ENCODE measurements around the gene USO1. TPM values are rescaled to one million over a fixed set of nuclear protein-coding genes. Genes with fewer than 3 reads are reported as not detected.

USO1 gene
- total RNA-seq, 1 experiment from 2014 or later, result 110 TPM

- peaks cover 3% of the 10 kb centered on the region for H3K79me1 ChIP-seq (ENCODE audit: insufficient read depth, low read depth, low read length, poor library complexity, severe bottlenecking)
- TF ChIP-seq CTCF (conservative IDR thresholded peaks at IDR 0.05), result no peak
- H3K4ac ChIP-seq (ENCODE audit: low read depth, low read length), result no peak overlapping the region
- H3K27ac ChIP-seq (ENCODE audit: insufficient read length, low read depth, low read length), result no peak overlapping the region
- H2BK15ac ChIP-seq (ENCODE audit: low read depth, low read length), result no peak overlapping the region
- H4K91ac ChIP-seq (ENCODE audit: insufficient read length, low read depth, low read length), result no peak overlapping the region
- no peaks in the 10 kb centered on the region for H3K27me3 ChIP-seq (ENCODE audit: insufficient read depth, low read length)
- H3K27me3 Mint-ChIP-seq (ENCODE audit: low read depth), result no peaks in the 10 kb centered on the region
- H3K56ac ChIP-seq (ENCODE audit: insufficient read length, low read depth, low read length), result no peak overlapping the region
- H2BK20ac ChIP-seq (ENCODE audit: low read depth, low read length, poor library complexity, severe bottlenecking), result no peak overlapping the region
- H3K4me3 Mint-ChIP-seq, result no peak overlapping the region
- H3K14ac ChIP-seq (ENCODE audit: insufficient read depth, low read length), result no peak overlapping the region
- no CpG with 5 or more reads among the region's 3 CpGs for WGBS (ENCODE audit: extremely low coverage, insufficient read length, low lambda C conversion rate)
- H3K4me2 ChIP-seq (ENCODE audit: insufficient read depth, insufficient read length, low read length), result no peak overlapping the region
- no peak overlapping the region for H3K9ac ChIP-seq (ENCODE audit: extremely low read depth, insufficient read length, low read length)
- no peak overlapping the region for H2AK5ac ChIP-seq (ENCODE audit: insufficient read length, low read length)
- H3K4me1 Mint-ChIP-seq, result peaks cover 21 to 29% of the 10 kb centered on the region in 2 experiments
- no peaks in the 10 kb centered on the region for H3K9me3 ChIP-seq (ENCODE audit: control insufficient read depth, low read depth, low read length)
- no peak overlapping the region for H3T11ph ChIP-seq (ENCODE audit: low read length)
- no peaks in the 10 kb centered on the region for H4K20me1 ChIP-seq (ENCODE audit: control insufficient read depth, insufficient read depth, insufficient read length)
- peaks cover 38% of the 10 kb centered on the region for H3K79me2 ChIP-seq (ENCODE audit: insufficient read depth, low read length)
- no peak overlapping the region for H4K5ac ChIP-seq (ENCODE audit: insufficient read length, low read depth, low read length)
- H2BK5ac ChIP-seq (ENCODE audit: insufficient read length, low read length), result no peak overlapping the region
- no peak overlapping the region for H2BK120ac ChIP-seq (ENCODE audit: low read depth, low read length, poor library complexity, severe bottlenecking)
- H4K8ac ChIP-seq (replicated peaks; ENCODE audit: insufficient read length, low read depth, low read length), result no peak overlapping the region
- H2AFZ ChIP-seq (ENCODE audit: low read length), result no peak overlapping the region
- no peaks in the 10 kb centered on the region for H3K23me2 ChIP-seq (ENCODE audit: insufficient read length, low read depth, low read length, poor library complexity, severe bottlenecking)
- H2BK12ac ChIP-seq (ENCODE audit: insufficient read length, low read depth, low read length), result no peak overlapping the region
- H3K23ac ChIP-seq (ENCODE audit: insufficient read length, low read depth, low read length), result no peak overlapping the region
- H3K9me3 Mint-ChIP-seq, result no peaks in the 10 kb centered on the region
- peaks cover 11 to 16% (median 12%) of the 10 kb centered on the region in 3 experiments for H3K36me3 Mint-ChIP-seq (ENCODE audit: insufficient read depth in 1 of 3, low read depth in 3 of 3)
- peaks cover 4% of the 10 kb centered on the region; the same call in 1 of the 2 replicates for H3K4me1 ChIP-seq (ENCODE audit: insufficient read depth, low read length)
- H3K27ac Mint-ChIP-seq, result no peak overlapping the region
- no peak overlapping the region for H3K18ac ChIP-seq (ENCODE audit: insufficient read length, low read depth, low read length)
- no peak for DNase-seq
These were observed 5.5 kb downstream of the USO1 start for GRCh38 chr4:75729836-75730235.

Data from H9 (cell line).